DOHH2 (cell line): ENCODE measurements around the gene RABGAP1L.
"Not testable (repeated sequence)": the region's sequence is repeated elsewhere in the genome, so short reads cannot be mapped to it uniquely, and the experiment has no call there.

Source experiments
- H3F3A ChIP-seq: fragments of 200-600 bp; sonication (generic), shearing (Covaris generic); 2 replicates; pipeline ENCODE4 v1.6.0; 2016; ENCODE audit warnings: antibody characterized with exemption, mild to moderate bottlenecking; ENCODE audit not compliant: control insufficient read depth, insufficient read depth
- H3K27ac ChIP-seq: fragments of 200-600 bp; sonication (generic); 2 replicates; pipeline ENCODE4 v1.5.1; 2014; ENCODE audit warnings: low read depth, mild to moderate bottlenecking, low read length, moderate library complexity
- H3K27me3 ChIP-seq: fragments of 200-600 bp; sonication (generic); 2 replicates; pipeline ENCODE4 v1.6.1; 2014; ENCODE audit warnings: mild to moderate bottlenecking, low read length, mixed read lengths; ENCODE audit not compliant: control insufficient read depth
- H3K36me3 ChIP-seq: fragments of 200-600 bp; sonication (generic); 2 replicates; pipeline ENCODE4 v1.6.1; 2014; ENCODE audit warnings: mild to moderate bottlenecking, low read length, moderate library complexity, mixed read lengths; ENCODE audit not compliant: control insufficient read depth
- H3K4me1 ChIP-seq: fragments of 200-600 bp; sonication (generic); 2 replicates; pipeline ENCODE4 v1.6.1; 2014; ENCODE audit warnings: mild to moderate bottlenecking, low read length, mixed read lengths; ENCODE audit not compliant: control insufficient read depth
- H3K4me2 ChIP-seq: fragments of 200-600 bp; sonication (generic); 2 replicates; pipeline ENCODE4 v1.6.0; 2014; ENCODE audit warnings: mild to moderate bottlenecking, low read length, moderate library complexity
- H3K4me3 ChIP-seq: fragments of 200-600 bp; sonication (generic); 2 replicates; pipeline ENCODE4 v1.5.1; 2014; ENCODE audit warnings: mild to moderate bottlenecking, low read length, mixed read lengths
- H3K79me2 ChIP-seq: fragments of 200-600 bp; sonication (generic); 2 replicates; pipeline ENCODE4 v1.6.1; 2014; ENCODE audit warnings: mild to moderate bottlenecking, low read length, mixed read lengths; ENCODE audit not compliant: control insufficient read depth
- H3K9me2 ChIP-seq: fragments of 200-600 bp; sonication (generic); replicated peaks from 2 replicates; pipeline ENCODE4 v1.6.1; 2014; ENCODE audit warnings: mild to moderate bottlenecking, low read length, mixed read lengths; ENCODE audit not compliant: control insufficient read depth
- H3K9me3 ChIP-seq: fragments of 200-600 bp; sonication (generic); 2 replicates; pipeline ENCODE4 v1.6.1; 2014; ENCODE audit warnings: antibody characterized with exemption, low read length, mixed read lengths; ENCODE audit not compliant: control insufficient read depth, insufficient read depth
- H4K20me1 ChIP-seq: fragments of 200-600 bp; sonication (generic); 2 replicates; pipeline ENCODE4 v1.6.0; 2014; ENCODE audit warnings: low read depth, mild to moderate bottlenecking, antibody characterized with exemption, low read length, moderate library complexity; ENCODE audit not compliant: control insufficient read depth, insufficient read depth
- CTCF ChIP-seq: fragments of 200-600 bp; sonication (generic); IDR thresholded peaks from one replicate; pipeline ENCODE4 v1.5.1; 2014; ENCODE audit warnings: antibody characterized with exemption, mild to moderate bottlenecking, low read depth, low read length; ENCODE audit not compliant: poor library complexity, severe bottlenecking
- EZH2phosphoT487 ChIP-seq: fragments of 200-600 bp; sonication (generic); IDR thresholded peaks from 2 replicates; pipeline ENCODE4 v1.6.1; 2017; ENCODE audit warnings: borderline replicate concordance, mild to moderate bottlenecking, antibody characterized with exemption, low read length, moderate library complexity, mixed read lengths

RABGAP1L gene

GRCh38 chr1:174171073-174171472 lies 11.8 kb downstream of the RABGAP1L start:
- H3K27ac ChIP-seq: no peak overlapping the region
- peaks cover 99% of the 10 kb centered on the region for H3K79me2 ChIP-seq
- H3K27me3 ChIP-seq: no peaks in the 10 kb centered on the region
- peak overlapping the region; percentile 90; the same call in 1 of the 2 replicates for H3K4me2 ChIP-seq
- H3K36me3 ChIP-seq: peaks cover 9% of the 10 kb centered on the region
- H4K20me1 ChIP-seq: no peaks in the 10 kb centered on the region
- no peaks in the 10 kb centered on the region for H3K9me2 ChIP-seq
- H3F3A ChIP-seq: peaks cover 18% of the 10 kb centered on the region
- peaks cover 79% of the 10 kb centered on the region for H3K4me1 ChIP-seq
- H3K9me3 ChIP-seq: no peaks in the 10 kb centered on the region
- no peak for TF ChIP-seq CTCF
- no peak overlapping the region; the same call in 1 of the 2 replicates for H3K4me3 ChIP-seq

GRCh38 chr1:174174461-174175329 lies 15.4 kb downstream of the RABGAP1L start:
- H3K79me2 ChIP-seq: peaks cover 98% of the 10 kb centered on the region

GRCh38 chr1:174178459-174178858 lies 19.1 kb downstream of the RABGAP1L start:
- not testable (repeated sequence) for H3K27me3 ChIP-seq, H3F3A ChIP-seq, H3K9me2 ChIP-seq, H4K20me1 ChIP-seq, H3K9me3 ChIP-seq, H3K4me2 ChIP-seq, H3K4me3 ChIP-seq, H3K27ac ChIP-seq
- Histone ChIP-seq H3K36me3 (peaks cover 13% of the 10 kb centered on the region), H3K4me1 (peaks cover 25% of the 10 kb centered on the region), H3K79me2 (peaks cover 98% of the 10 kb centered on the region)

More at GRCh38 chr1:174174461-174175329, 15.4 kb downstream of the RABGAP1L start:
- H3K9me3 ChIP-seq: no peaks in the 10 kb centered on the region
- H3K4me3 ChIP-seq: no peak overlapping the region
- no peaks in the 10 kb centered on the region for H3K9me2 ChIP-seq
- H3K4me1 ChIP-seq: peaks cover 42% of the 10 kb centered on the region
- no peaks in the 10 kb centered on the region for H3K27me3 ChIP-seq
- H3K27ac ChIP-seq: no peak overlapping the region
- no peak overlapping the region for H3K4me2 ChIP-seq
- no peaks in the 10 kb centered on the region for H4K20me1 ChIP-seq
- no peak for TF ChIP-seq CTCF
- no peak for TF ChIP-seq EZH2phosphoT487
- H3F3A ChIP-seq: peaks cover 2% of the 10 kb centered on the region; the same call in 1 of the 2 replicates
- peaks cover 17% of the 10 kb centered on the region for H3K36me3 ChIP-seq

- Histone ChIP-seq H3K36me3 (no peaks in the 10 kb centered on the region; the same call in 1 of the 2 replicates), H3K9me3 (no peaks in the 10 kb centered on the region), H4K20me1 (0 out of 2 replicates have a peak, but pooled peaks cover 3% of the 10 kb centered on the region), H3F3A (no peaks in the 10 kb centered on the region), H3K4me3 (no peak overlapping the region), H3K27ac (no peak overlapping the region), H3K4me2 (no peak overlapping the region), H3K79me2 (peaks cover 87% of the 10 kb centered on the region), H3K9me2 (no peaks in the 10 kb centered on the region), H3K4me1 (no peaks in the 10 kb centered on the region), H3K27me3 (no peaks in the 10 kb centered on the region)
- TF ChIP-seq EZH2phosphoT487: no peak
Observed at GRCh38 chr1:174189428-174190062, 30.2 kb downstream of the RABGAP1L start.
